ENCODE data around the gene ANKH.
"Not testable (repeated sequence)": the region's sequence is repeated elsewhere in the genome, so short reads cannot be mapped to it uniquely, and the experiment has no call there.

Gene ANKH

GRCh38 chr5:14882658-14883580 is 11.3 kb upstream of the ANKH start:
- no peak for DNase-seq

- no peak for DNase-seq
Observed at GRCh38 chr5:14881826-14882225, 10.2 kb upstream of the ANKH start.

- DNase-seq = no peak
Observed at GRCh38 chr5:14880688-14881087, 9.1 kb upstream of the ANKH start.

GRCh38 chr5:14879937-14880589 is 8.5 kb upstream of the ANKH start:
- no peak for DNase-seq

GRCh38 chr5:14879393-14879792 is 7.8 kb upstream of the ANKH start:
- DNase-seq = no peak

GRCh38 chr5:14878192-14878591 is 6.6 kb upstream of the ANKH start:
- not testable (repeated sequence) for DNase-seq

- DNase-seq = no peak
Observed at GRCh38 chr5:14876095-14876494, 4.5 kb upstream of the ANKH start.

GRCh38 chr5:14873790-14874189 is 2.2 kb upstream of the ANKH start:
- no peak for DNase-seq

GRCh38 chr5:14873093-14873492 is 1.5 kb upstream of the ANKH start:
- no peak for DNase-seq

- DNase-seq = peak in 1 of 2 donors; percentile 34
Observed at GRCh38 chr5:14872070-14872989, 752 bp upstream of the ANKH start.

GRCh38 chr5:14870337-14871213 is 1.0 kb downstream of the ANKH start:
- no peak for DNase-seq

- DNase-seq = no peak
Observed at GRCh38 chr5:14869668-14870164, 1.9 kb downstream of the ANKH start.

GRCh38 chr5:14869233-14869632 is 2.3 kb downstream of the ANKH start:
- DNase-seq = no peak

- DNase-seq = no peak
Observed at GRCh38 chr5:14868771-14869170, 2.8 kb downstream of the ANKH start.

GRCh38 chr5:14864181-14864812 is 7.3 kb downstream of the ANKH start:
- DNase-seq = no peak

GRCh38 chr5:14863105-14863504 is 8.5 kb downstream of the ANKH start:
- DNase-seq = no peak

- DNase-seq = no peak
Observed at GRCh38 chr5:14861123-14861765, 10.3 kb downstream of the ANKH start.

GRCh38 chr5:14859980-14860379 is 11.6 kb downstream of the ANKH start:
- DNase-seq = no peak

GRCh38 chr5:14859150-14859549 is 12.4 kb downstream of the ANKH start:
- no peak for DNase-seq

GRCh38 chr5:14855366-14855765 is 16.2 kb downstream of the ANKH start:
- no peak for DNase-seq

- no peak for DNase-seq
Observed at GRCh38 chr5:14854799-14855198, 16.8 kb downstream of the ANKH start.
